HCT116 (cell line): Measurements from ENCODE around the gene HAUS1. TPM values are rescaled to one million over a fixed set of nuclear protein-coding genes. Genes with fewer than 3 reads are reported as not detected.

ENCODE experiments used
- ATAC-seq: fragments of 200-7000 bp; cut with Tn5 transposase; 2 replicates; pipeline ENCODE4 v1.9.1; 2020; ENCODE audit warnings: mild to moderate bottlenecking, moderate library complexity
- BruUV-seq: library from RNA; stranded (reverse); fragments of 400-500 nt; replicated peaks from 2 replicates; lab custom pipeline; 2021; lab: Mats Ljungman, UMichigan
- CTCF ChIA-PET: fragments of 300-600 bp; sonication (Branson Sonifier 250); formaldehyde crosslinking; loops from one replicate; lab custom pipeline; 2021; ENCODE audit warnings: antibody characterized with exemption; lab: Charles Lee
- POLR2A ChIA-PET: fragments of 300-600, 350-600 bp; sonication (Branson Sonifier 250); formaldehyde crosslinking; loops from one replicate; lab custom pipeline; 2021; ENCODE audit warnings: antibody characterized with exemption; lab: Charles Lee
- RAD21 ChIA-PET, 2 experiments: fragments of 300-600 bp; sonication (Branson Sonifier 250); formaldehyde crosslinking; loops; one replicate each; lab custom pipeline; 2023; ENCODE audit warnings: low total read pairs in 2 of 2; ENCODE audit not compliant: uncharacterized antibody in 2 of 2, unreplicated experiment in 2 of 2, low non-redundant PET in 1 of 2; lab: Charles Lee
- DNase-seq: peaks from one replicate; pipeline ENCODE4 v3.0.0-alpha.2; 2010; ENCODE audit warnings: low read depth, low spot score
- H2AFZ ChIP-seq: fragments of 200-600 bp; shearing (Covaris generic), sonication (generic); 2 replicates; pipeline ENCODE4 v1.6.1; 2017; ENCODE audit warnings: low read depth, mixed run types, mixed read lengths, antibody characterized with exemption, low read length; ENCODE audit not compliant: poor library complexity, severe bottlenecking
- H3K27ac ChIP-seq: 2 replicates; pipeline ENCODE4 v1.5.1; 2012; ENCODE audit warnings: low read depth, low read length
- H3K27me3 ChIP-seq: fragments of 200-600 bp; sonication (generic); 2 replicates; pipeline ENCODE4 v1.6.1; 2016; ENCODE audit warnings: mixed run types, low read length, mixed read lengths; ENCODE audit not compliant: insufficient read depth
- H3K36me3 ChIP-seq, 2 experiments: fragments of 200-500 bp in 1 of 2; fragments of 200-600 bp in 1 of 2; sonication (Bioruptor generic) in 1 of 2; sonication (generic) in 1 of 2; 2 replicates each; pipeline versions ENCODE4 v1.5.1 to v1.6.1; 2014 to 2016; ENCODE audit warnings: low read length in 2 of 2, inconsistent platforms in 1 of 2, mixed read lengths in 1 of 2, mixed run types in 1 of 2; ENCODE audit not compliant: insufficient read depth in 2 of 2, control insufficient read depth in 1 of 2
- H3K4me1 ChIP-seq, 2 experiments: fragments of 200-600 bp in 1 of 2; sonication (generic) in 1 of 2; 2 replicates each; pipeline versions ENCODE4 v1.5.1 to v1.6.1; 2012 to 2017; ENCODE audit warnings: low read length in 2 of 2, inconsistent platforms in 1 of 2, mild to moderate bottlenecking in 1 of 2, mixed read lengths in 1 of 2, mixed run types in 1 of 2, moderate library complexity in 1 of 2; ENCODE audit not compliant: insufficient read depth in 2 of 2, control insufficient read depth in 1 of 2
- H3K4me2 ChIP-seq: fragments of 200-600 bp; sonication (generic); 2 replicates; pipeline ENCODE4 v1.6.1; 2017; ENCODE audit warnings: mixed run types, low read length, mixed read lengths
- H3K4me3 ChIP-seq, 2 experiments: fragments of 200-600 bp in 1 of 2; sonication (generic) in 1 of 2; replicated peaks in 1 of 2; 2 replicates each; pipeline ENCODE4 v1.5.1; 2011 to 2016; ENCODE audit warnings: low read length in 2 of 2, control low read depth in 1 of 2, low read depth in 1 of 2, mild to moderate bottlenecking in 1 of 2, mixed read lengths in 1 of 2, mixed run types in 1 of 2
- H3K79me2 ChIP-seq: fragments of 200-600 bp; sonication (generic); 2 replicates; pipeline ENCODE4 v1.6.1; 2017; ENCODE audit warnings: mild to moderate bottlenecking, mixed run types, low read length, moderate library complexity, mixed read lengths; ENCODE audit not compliant: insufficient read depth
- H3K9ac ChIP-seq: fragments of 200-600 bp; sonication (generic); 2 replicates; pipeline ENCODE4 v1.6.1; 2016; ENCODE audit warnings: low read length, mixed read lengths
- H3K9me2 ChIP-seq: fragments of 200-600 bp; sonication (generic), shearing (Covaris generic); 2 replicates; pipeline ENCODE4 v1.6.1; 2017; ENCODE audit warnings: mixed run types, mild to moderate bottlenecking, moderate library complexity; ENCODE audit not compliant: insufficient read depth
- H3K9me3 ChIP-seq, 2 experiments: fragments of 200-500 bp in 1 of 2; fragments of 200-600 bp in 1 of 2; sonication (Bioruptor generic) in 1 of 2; sonication (generic) in 1 of 2; 2 replicates each; pipeline ENCODE4 v1.6.1; 2014 to 2017; ENCODE audit warnings: low read length in 2 of 2, mixed read lengths in 2 of 2, inconsistent platforms in 1 of 2, low read depth in 1 of 2, mild to moderate bottlenecking in 1 of 2, mixed run types in 1 of 2, moderate library complexity in 1 of 2; ENCODE audit not compliant: control insufficient read depth in 1 of 2, insufficient read depth in 1 of 2
- H4K20me1 ChIP-seq: fragments of 200-600 bp; sonication (generic), shearing (Covaris generic); 2 replicates; pipeline ENCODE4 v1.6.1; 2017; ENCODE audit warnings: mixed run types, mild to moderate bottlenecking, moderate library complexity; ENCODE audit not compliant: insufficient read depth
- FOSL1 ChIP-seq: IDR thresholded peaks from 2 replicates; pipeline ENCODE4 v1.6.1; 2012; ENCODE audit warnings: low read depth
- POLR2A ChIP-seq: IDR thresholded peaks from 2 replicates; pipeline ENCODE4 v1.7.0; 2011; ENCODE audit warnings: borderline replicate concordance; ENCODE audit not compliant: insufficient read depth, insufficient read length; ENCODE audit errors: extremely low read depth
- POLR2AphosphoS5 ChIP-seq: IDR thresholded peaks from 2 replicates; pipeline ENCODE4 v1.6.1; 2011; ENCODE audit warnings: mild to moderate bottlenecking, low read depth, low read length, moderate library complexity
- ZFX ChIP-seq: fragments of 450-650 bp; IDR thresholded peaks from 2 replicates; pipeline ENCODE4 v1.6.1; 2017
- intact Hi-C: fragments of 100-400 bp; cut with micrococcal nuclease; formaldehyde crosslinking; loops from 2 replicates; pipeline ENCODE4 v1.10.0; 2022
- total RNA-seq: library from RNA; stranded (reverse); gene quantifications from one replicate; pipeline ENCODE4 v1.2.1, GENCODE V29; 2021; ENCODE audit not compliant: unreplicated experiment

Gene HAUS1
- total RNA-seq, 1 experiment from 2014 or later: 46.2 TPM

DNA sequence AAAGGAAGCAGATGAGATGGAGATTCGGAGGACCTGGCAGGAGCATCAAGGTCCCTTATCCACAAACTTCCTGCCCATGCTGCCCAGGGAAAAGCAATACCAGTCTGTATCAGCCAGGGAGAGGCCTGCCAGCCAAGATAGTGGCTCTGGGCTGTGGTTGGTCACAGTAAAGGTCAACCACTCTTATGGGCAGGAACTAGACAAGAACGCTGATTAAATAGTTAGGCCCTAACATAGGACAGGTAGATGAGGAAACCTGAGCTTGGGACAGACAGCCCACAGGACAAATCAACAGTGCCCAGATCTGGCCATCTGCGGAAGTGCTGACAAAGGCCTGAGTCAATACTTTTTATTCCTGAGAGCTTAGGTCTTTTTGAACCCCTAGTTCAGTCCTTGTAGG is 42.8 kb upstream of the HAUS1 start:
- H3K4me2 ChIP-seq: no peak overlapping the region
- H3K9ac ChIP-seq: no peak overlapping the region
- H3K79me2 ChIP-seq: no peaks in the 10 kb centered on the region
- intact Hi-C loops: no loop called here
- H3K9me3 ChIP-seq: no peaks in the 10 kb centered on the region
- no peaks in the 10 kb centered on the region for H3K9me2 ChIP-seq
- H3K27me3 ChIP-seq: no peaks in the 10 kb centered on the region
- ATAC-seq: peak; percentile 20; the same call in 1 of the 2 replicates
- no peak overlapping the region for H3K27ac ChIP-seq
- no TSS peak for BruUV-seq
- no peak for TF ChIP-seq FOSL1
- H3K4me3 ChIP-seq: no peak overlapping the region
- H2AFZ ChIP-seq: no peak overlapping the region
- RAD21 ChIA-PET: no interaction called here
- CTCF ChIA-PET: no interaction called here
- POLR2A ChIA-PET: interaction anchor here (0.9 kb wide), 1 partner anchor 10 kb away, joined by 3 read pairs; the partner anchor contains the start of gene PSTPIP2
- peaks cover 7 to 12% of the 10 kb centered on the region in 2 experiments; a peak in 3 of 4 replicates for H3K4me1 ChIP-seq
- no peaks in the 10 kb centered on the region for H3K36me3 ChIP-seq
- no peaks in the 10 kb centered on the region for H4K20me1 ChIP-seq
- no peak for DNase-seq

DNA sequence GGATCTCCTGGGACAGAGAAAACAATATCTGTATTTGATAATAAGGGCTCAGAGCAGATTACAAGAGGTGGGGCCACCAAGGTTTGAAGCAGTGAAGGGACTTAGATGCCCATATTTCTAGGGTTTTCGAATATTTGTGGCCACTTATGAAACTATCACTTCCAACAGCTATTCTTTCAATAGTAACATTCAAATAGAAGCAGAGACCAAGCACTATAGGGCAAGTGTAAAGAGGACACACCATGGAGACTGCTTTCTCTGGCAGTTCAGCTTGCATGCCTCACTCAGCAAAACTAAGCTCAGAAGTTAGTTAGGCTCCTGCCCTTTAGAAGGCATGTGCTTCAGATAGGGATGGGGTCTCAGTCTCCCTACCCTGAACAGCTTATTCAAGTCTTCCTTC is 42.4 kb upstream of the HAUS1 start:
- intact Hi-C loops: no loop called here
- Histone ChIP-seq H3K27me3 (no peaks in the 10 kb centered on the region), H3K27ac (no peak overlapping the region), H3K9ac (no peak overlapping the region), H3K4me1 (peaks cover 7 to 12% of the 10 kb centered on the region in 2 experiments; a peak in 3 of 4 replicates), H3K36me3 (no peaks in the 10 kb centered on the region), H2AFZ (no peak overlapping the region), H3K4me3 (no peak overlapping the region), H3K79me2 (no peaks in the 10 kb centered on the region), H3K4me2 (no peak overlapping the region), H3K9me3 (no peaks in the 10 kb centered on the region), H4K20me1 (no peaks in the 10 kb centered on the region), H3K9me2 (no peaks in the 10 kb centered on the region)
- no TSS peak for BruUV-seq
- POLR2A ChIA-PET: interaction anchor here (0.9 kb wide), 1 partner anchor 10 kb away, joined by 3 read pairs; the partner anchor contains the start of gene PSTPIP2
- no peak for DNase-seq
- no peak for ATAC-seq
- RAD21 ChIA-PET: no interaction called here
- CTCF ChIA-PET: no interaction called here
- no peak for TF ChIP-seq POLR2A

GRCh38 chr18:46062781-46063180 is 41.4 kb upstream of the HAUS1 start:
- no peak overlapping the region for H3K4me2 ChIP-seq
- RAD21 ChIA-PET: no interaction called here
- TF ChIP-seq ZFX (0 out of 2 replicates have a peak, but pooled peaks have one; percentile 11), POLR2AphosphoS5 (no peak)
- TF ChIP-seq, all 23 proteins: peak for 1
- H3K36me3 ChIP-seq: no peaks in the 10 kb centered on the region
- BruUV-seq: no TSS peak
- H3K27me3 ChIP-seq: no peaks in the 10 kb centered on the region
- no peak overlapping the region for H2AFZ ChIP-seq
- H3K27ac ChIP-seq: no peak overlapping the region
- peaks cover 7 to 17% of the 10 kb centered on the region in 2 experiments; a peak in 3 of 4 replicates for H3K4me1 ChIP-seq
- no peaks in the 10 kb centered on the region for H3K9me2 ChIP-seq
- no peak overlapping the region for H3K9ac ChIP-seq
- POLR2A ChIA-PET: no interaction called here
- ATAC-seq (no peak), DNase-seq (no peak)
- CTCF ChIA-PET: no interaction called here
- H3K9me3 ChIP-seq: no peaks in the 10 kb centered on the region
- intact Hi-C loops: no loop called here
- H3K79me2 ChIP-seq: no peaks in the 10 kb centered on the region
- no peak overlapping the region for H3K4me3 ChIP-seq
- no peaks in the 10 kb centered on the region for H4K20me1 ChIP-seq
